ENCODE measurements around the gene MED12L. TPM values are rescaled to one million over a fixed set of nuclear protein-coding genes. Genes with fewer than 3 reads are reported as not detected.

MED12L gene
- total RNA-seq, 1 experiment from 2014 or later = 3.0 TPM

GRCh38 chr3:151205482-151205881, 120.0 kb downstream of the MED12L start:
- intact Hi-C loops (cut with micrococcal nuclease; ENCODE audit: unreplicated experiment) = no loop called here
- Histone ChIP-seq H4K20me1 (ENCODE audit: insufficient read depth) (no peaks in the 10 kb centered on the region), H3F3A (ENCODE audit: insufficient read depth, low read depth) (no peaks in the 10 kb centered on the region), H3K79me2 (ENCODE audit: low read depth) (no peaks in the 10 kb centered on the region), H3K27ac (no peak overlapping the region), H3K4me1 (replicated peaks; ENCODE audit: insufficient read depth) (no peaks in the 10 kb centered on the region), H3K4me2 (no peak overlapping the region), H3K27me3 (ENCODE audit: insufficient read depth, low read depth) (no peaks in the 10 kb centered on the region), H2AFZ (no peak overlapping the region), H3K4me3 (no peak overlapping the region), H3K9me3 (ENCODE audit: insufficient read depth, low read depth) (no peaks in the 10 kb centered on the region), H3K9me2 (ENCODE audit: insufficient read depth) (no peaks in the 10 kb centered on the region), H3K36me3 (ENCODE audit: low read depth) (no peaks in the 10 kb centered on the region)
- no peak for DNase-seq
- TF ChIP-seq CTCF (conservative IDR thresholded peaks at IDR 0.05) (no peak), EZH2 (IDR thresholded peaks at IDR 0.05; ENCODE audit: low read depth) (no peak)
- ChIA-PET POLR2A (ENCODE audit: unreplicated experiment) (no interaction called here), CTCF (interaction anchor here (0.6 kb wide), 1 partner anchor 52 kb away, joined by 3 read pairs; no protein-coding TSS in a partner anchor)
- BruUV-seq (replicated peaks) = no TSS peak

GRCh38 chr3:151206201-151206600, 120.7 kb downstream of the MED12L start:
- TF ChIP-seq EZH2 (IDR thresholded peaks at IDR 0.05; ENCODE audit: low read depth) (no peak), CTCF (conservative IDR thresholded peaks at IDR 0.05) (no peak)
- BruUV-seq (replicated peaks) = no TSS peak

GRCh38 chr3:151209654-151210053, 124.2 kb downstream of the MED12L start:
- Histone ChIP-seq H3K36me3 (ENCODE audit: low read depth) (no peaks in the 10 kb centered on the region), H3K27me3 (ENCODE audit: insufficient read depth, low read depth) (no peaks in the 10 kb centered on the region), H3K27ac (no peak overlapping the region), H3K4me3 (no peak overlapping the region), H3K4me1 (replicated peaks; ENCODE audit: insufficient read depth) (peaks cover 10% of the 10 kb centered on the region; the same call in 1 of the 2 replicates), H3F3A (ENCODE audit: insufficient read depth, low read depth) (no peaks in the 10 kb centered on the region), H2AFZ (no peak overlapping the region), H3K4me2 (no peak overlapping the region), H3K9me3 (ENCODE audit: insufficient read depth, low read depth) (no peaks in the 10 kb centered on the region), H4K20me1 (ENCODE audit: insufficient read depth) (no peaks in the 10 kb centered on the region), H3K79me2 (ENCODE audit: low read depth) (no peaks in the 10 kb centered on the region), H3K9me2 (ENCODE audit: insufficient read depth) (no peaks in the 10 kb centered on the region)
- TF ChIP-seq EZH2 (IDR thresholded peaks at IDR 0.05; ENCODE audit: low read depth) (no peak), CTCF (conservative IDR thresholded peaks at IDR 0.05) (no peak)
- ChIA-PET POLR2A (ENCODE audit: unreplicated experiment) (interaction anchor here (0.7 kb wide), 1 partner anchor 238 kb away, joined by 3 read pairs; no protein-coding TSS in a partner anchor), CTCF (no interaction called here)
- no peak for DNase-seq
- intact Hi-C loops (cut with micrococcal nuclease; ENCODE audit: unreplicated experiment) = no loop called here
- no TSS peak for BruUV-seq (replicated peaks)

More at GRCh38 chr3:151206201-151206600, 120.7 kb downstream of the MED12L start:
- Histone ChIP-seq H4K20me1 (ENCODE audit: insufficient read depth) (no peaks in the 10 kb centered on the region), H3K79me2 (ENCODE audit: low read depth) (no peaks in the 10 kb centered on the region), H3K9me2 (ENCODE audit: insufficient read depth) (no peaks in the 10 kb centered on the region), H3K4me1 (replicated peaks; ENCODE audit: insufficient read depth) (no peaks in the 10 kb centered on the region), H3F3A (ENCODE audit: insufficient read depth, low read depth) (no peaks in the 10 kb centered on the region), H3K27ac (no peak overlapping the region), H3K4me3 (no peak overlapping the region), H3K4me2 (no peak overlapping the region), H3K36me3 (ENCODE audit: low read depth) (no peaks in the 10 kb centered on the region), H3K27me3 (ENCODE audit: insufficient read depth, low read depth) (no peaks in the 10 kb centered on the region), H2AFZ (no peak overlapping the region), H3K9me3 (ENCODE audit: insufficient read depth, low read depth) (no peaks in the 10 kb centered on the region)
- DNase-seq = no peak
- POLR2A ChIA-PET (ENCODE audit: unreplicated experiment) = no interaction called here
- intact Hi-C loops (cut with micrococcal nuclease; ENCODE audit: unreplicated experiment) = no loop called here
- CTCF ChIA-PET = interaction anchor here (0.6 kb wide), 1 partner anchor 686 kb away, joined by 3 read pairs; no protein-coding TSS in a partner anchor
